ENCODE data around the gene BDH2. TPM values are rescaled to one million over a fixed set of nuclear protein-coding genes. Genes with fewer than 3 reads are reported as not detected.

The BDH2 gene
- total RNA-seq, 2 donors from 2014 or later: 62.2 to 63.0 TPM

DNA sequence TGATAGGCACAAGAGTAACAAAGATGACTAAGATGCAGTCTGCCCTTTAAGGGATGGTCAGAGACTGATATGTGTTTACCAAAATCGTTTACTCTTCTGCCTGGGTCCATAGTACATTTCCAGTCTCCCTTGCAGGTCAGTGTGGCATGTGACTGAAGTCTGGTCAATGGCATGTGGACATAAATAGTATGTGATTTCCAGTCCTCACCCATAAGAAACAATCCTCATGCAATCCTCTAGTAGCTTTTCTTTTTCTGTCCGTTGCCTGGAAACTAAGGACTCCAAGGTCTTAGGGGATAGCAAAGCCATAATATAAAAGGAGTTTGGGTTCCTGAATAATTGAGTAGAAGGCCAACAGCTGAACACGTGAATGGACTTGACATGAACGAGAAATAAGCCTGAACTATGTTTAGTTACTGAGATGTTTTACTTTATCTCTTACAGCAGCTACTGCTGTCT is 24.2 kb downstream of the BDH2 start:
- Histone ChIP-seq H3K27me3 (replicated peaks; ENCODE audit: insufficient read depth) (no peaks in the 10 kb centered on the region), H3K4me1 (ENCODE audit: control insufficient read depth in 1 of 2, low read depth in 2 of 2) (peaks cover 11 to 12% of the 10 kb centered on the region in 2 donors), H3K36me3 (peaks cover 2% of the 10 kb centered on the region), H3K9me3 (no peaks in the 10 kb centered on the region), H3K4me3 (peak overlapping the region; percentile 92), H3K27ac (peak overlapping the region; percentile 79 to 81)
- TF ChIP-seq, protein P1, sequence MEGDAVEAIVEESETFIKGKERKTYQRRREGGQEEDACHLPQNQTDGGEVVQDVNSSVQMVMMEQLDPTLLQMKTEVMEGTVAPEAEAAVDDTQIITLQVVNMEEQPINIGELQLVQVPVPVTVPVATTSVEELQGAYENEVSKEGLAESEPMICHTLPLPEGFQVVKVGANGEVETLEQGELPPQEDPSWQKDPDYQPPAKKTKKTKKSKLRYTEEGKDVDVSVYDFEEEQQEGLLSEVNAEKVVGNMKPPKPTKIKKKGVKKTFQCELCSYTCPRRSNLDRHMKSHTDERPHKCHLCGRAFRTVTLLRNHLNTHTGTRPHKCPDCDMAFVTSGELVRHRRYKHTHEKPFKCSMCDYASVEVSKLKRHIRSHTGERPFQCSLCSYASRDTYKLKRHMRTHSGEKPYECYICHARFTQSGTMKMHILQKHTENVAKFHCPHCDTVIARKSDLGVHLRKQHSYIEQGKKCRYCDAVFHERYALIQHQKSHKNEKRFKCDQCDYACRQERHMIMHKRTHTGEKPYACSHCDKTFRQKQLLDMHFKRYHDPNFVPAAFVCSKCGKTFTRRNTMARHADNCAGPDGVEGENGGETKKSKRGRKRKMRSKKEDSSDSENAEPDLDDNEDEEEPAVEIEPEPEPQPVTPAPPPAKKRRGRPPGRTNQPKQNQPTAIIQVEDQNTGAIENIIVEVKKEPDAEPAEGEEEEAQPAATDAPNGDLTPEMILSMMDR (IDR thresholded peaks at IDR 0.05): no peak
- ATAC-seq (ENCODE audit: insufficient number of reproducible peaks, low FRiP score, low read depth) (no peak), DNase-seq (ENCODE audit: low spot score) (no peak)

DNA sequence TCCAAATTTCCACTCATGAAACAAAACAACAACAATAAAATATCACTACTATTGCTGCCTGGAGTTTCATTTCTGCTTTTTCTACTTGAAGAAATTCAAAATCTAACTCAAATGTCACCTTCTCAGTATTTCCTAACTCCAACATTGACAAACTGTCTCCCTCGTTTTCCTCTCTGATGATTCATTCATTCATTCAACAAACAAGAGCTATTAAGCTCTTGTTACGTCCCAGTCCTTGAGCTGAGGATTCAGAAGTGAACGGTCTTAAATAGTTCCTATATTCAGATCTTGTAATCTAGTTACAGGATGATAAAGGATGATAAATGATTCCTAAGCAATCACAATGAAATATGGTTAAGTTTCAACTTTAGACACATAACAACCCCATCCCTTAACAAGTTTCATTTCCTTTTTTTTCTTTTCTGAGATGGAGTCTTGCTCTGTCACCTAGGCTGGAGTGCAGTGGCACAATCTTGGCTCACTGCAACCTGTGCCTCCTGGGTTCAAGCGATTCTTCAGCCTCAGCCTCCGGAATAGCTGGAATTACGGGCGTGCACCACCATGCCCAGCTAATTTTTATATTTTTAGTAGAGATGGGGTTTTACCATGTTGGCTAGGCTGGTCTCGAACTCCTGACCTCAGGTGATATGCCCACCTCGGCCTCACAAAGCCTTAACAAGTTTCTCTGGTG is 24.7 kb downstream of the BDH2 start:
- ATAC-seq (ENCODE audit: insufficient number of reproducible peaks, low FRiP score, low read depth): no peak
- peak overlapping the region; percentile 92 for H3K4me3 ChIP-seq
- peaks cover 11 to 12% of the 10 kb centered on the region in 2 donors for H3K4me1 ChIP-seq (ENCODE audit: control insufficient read depth in 1 of 2, low read depth in 2 of 2)

DNA sequence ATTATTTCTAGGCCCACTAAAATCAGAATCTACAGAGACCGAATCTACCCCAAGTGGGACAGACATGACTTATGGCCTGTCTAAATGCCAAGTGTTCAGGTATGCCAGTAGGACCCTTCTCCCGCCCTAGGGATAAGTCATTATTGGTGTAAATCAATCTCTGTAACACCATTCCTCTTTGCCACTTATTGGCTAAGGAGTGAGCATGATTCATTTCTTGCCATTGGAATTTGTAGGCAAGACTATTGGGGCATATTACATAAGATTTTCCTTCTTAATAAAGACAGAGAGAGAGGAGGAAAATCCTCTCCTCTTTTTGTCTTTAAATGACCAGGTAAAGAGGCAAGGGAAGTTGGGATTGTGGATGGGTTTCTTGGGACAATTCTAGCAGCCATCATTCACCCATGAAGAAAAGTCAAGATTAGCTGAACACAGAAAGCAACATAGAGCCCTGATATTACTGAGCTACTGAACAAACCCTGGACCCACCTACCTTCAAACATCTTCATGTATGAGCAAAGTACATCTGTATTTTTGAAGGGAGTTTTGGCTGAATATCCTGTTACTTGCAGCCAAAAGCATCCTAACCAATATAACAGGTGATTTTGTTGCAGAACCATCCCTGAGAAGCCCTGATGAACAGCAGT is 25.7 kb downstream of the BDH2 start:
- H3K4me3 ChIP-seq: no peak overlapping the region
- peaks cover 11 to 12% of the 10 kb centered on the region in 2 donors for H3K4me1 ChIP-seq (ENCODE audit: control insufficient read depth in 1 of 2, low read depth in 2 of 2)
- ATAC-seq (ENCODE audit: insufficient number of reproducible peaks, low FRiP score, low read depth) (no peak), DNase-seq (ENCODE audit: low spot score) (no peak)
- H3K27ac ChIP-seq: no peak overlapping the region
- no peaks in the 10 kb centered on the region for H3K9me3 ChIP-seq
- TF ChIP-seq, protein P1 (IDR thresholded peaks at IDR 0.05): no peak
- H3K36me3 ChIP-seq: no peaks in the 10 kb centered on the region
- H3K27me3 ChIP-seq (replicated peaks; ENCODE audit: insufficient read depth): no peaks in the 10 kb centered on the region

More for the DNA sequence above, 24.7 kb downstream of the BDH2 start:
- DNase-seq (ENCODE audit: low spot score): no peak
- Histone ChIP-seq H3K27me3 (replicated peaks; ENCODE audit: insufficient read depth) (no peaks in the 10 kb centered on the region), H3K27ac (no peak overlapping the region), H3K36me3 (no peaks in the 10 kb centered on the region), H3K9me3 (no peaks in the 10 kb centered on the region)
- TF ChIP-seq, protein P1 (IDR thresholded peaks at IDR 0.05): no peak

DNA sequence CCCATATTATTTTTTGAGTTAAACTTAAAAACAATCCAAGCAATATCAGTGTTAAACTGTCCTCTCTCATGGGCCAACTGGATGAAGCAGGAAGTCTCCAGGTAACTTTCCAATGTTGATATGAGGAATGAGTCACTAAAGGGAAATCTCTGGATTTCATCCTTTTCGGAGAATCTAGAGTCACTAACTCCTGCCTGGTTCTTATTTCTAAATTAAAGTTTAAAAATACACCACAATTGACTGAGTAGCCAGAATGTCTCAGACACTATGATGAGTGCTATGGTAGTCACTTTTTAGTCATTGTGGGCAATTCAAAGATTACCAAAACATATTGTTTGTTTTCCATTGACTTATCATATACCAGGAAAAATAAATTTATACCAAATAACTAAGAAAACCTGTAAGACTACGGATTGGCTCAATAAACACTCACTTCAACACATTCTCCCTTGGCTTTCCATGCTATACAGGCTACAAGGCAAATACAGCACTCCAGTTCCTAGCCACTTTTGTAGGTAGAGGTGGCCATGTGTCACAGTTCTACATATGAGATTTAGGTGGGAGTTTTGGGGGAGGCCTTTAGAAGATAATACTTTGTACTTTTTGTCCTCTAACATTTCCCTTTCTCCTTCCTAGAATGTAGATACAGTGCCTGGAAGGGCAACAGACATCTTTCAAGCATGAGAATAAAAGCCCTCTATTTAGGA is 31.6 kb downstream of the BDH2 start:
- Histone ChIP-seq H3K9me3 (no peaks in the 10 kb centered on the region), H3K4me3 (no peak overlapping the region), H3K36me3 (peaks cover 6% of the 10 kb centered on the region), H3K27me3 (replicated peaks; ENCODE audit: insufficient read depth) (no peaks in the 10 kb centered on the region), H3K27ac (no peak overlapping the region), H3K4me1 (ENCODE audit: control insufficient read depth in 1 of 2, low read depth in 2 of 2) (no peaks in the 10 kb centered on the region)
- TF ChIP-seq, protein P1 (IDR thresholded peaks at IDR 0.05): no peak
- ATAC-seq (ENCODE audit: insufficient number of reproducible peaks, low FRiP score, low read depth) (no peak), DNase-seq (ENCODE audit: low spot score) (no peak)

Measured in thoracic aorta (tissue), 2 donors.